KBM-7 (cell line): ENCODE results near the gene STK35.
"Not testable (repeated sequence)": the region's sequence is repeated elsewhere in the genome, so short reads cannot be mapped to it uniquely, and the experiment has no call there.

Source experiments
- DNase-seq: peaks from one replicate; pipeline ENCODE4 v3.0.0-alpha.2; 2015
- in situ Hi-C: fragments of 300-500 bp; cut with MboI; formaldehyde crosslinking; loops from 2 replicates; pipeline ENCODE4 v1.14.3; 2020; ENCODE audit warnings: low sequenced_read_pairs, low pct_unique_long_range_greater_than_20kb, mixed read lengths

Gene STK35

GRCh38 chr20:2150660-2151059, 49.0 kb downstream of the STK35 start:
- DNase-seq, result no peak
- in situ Hi-C loops, result no loop called here

GRCh38 chr20:2151858-2152281, 50.2 kb downstream of the STK35 start:
- no peak for DNase-seq
- in situ Hi-C loops, result no loop called here

GRCh38 chr20:2152317-2152716, 50.7 kb downstream of the STK35 start:
- in situ Hi-C loops, result no loop called here
- no peak for DNase-seq

GRCh38 chr20:2153326-2153725, 51.7 kb downstream of the STK35 start:
- in situ Hi-C loops, result no loop called here
- DNase-seq, result no peak

GRCh38 chr20:2156224-2156623, 54.6 kb downstream of the STK35 start:
- no peak for DNase-seq
- in situ Hi-C loops, result no loop called here

GRCh38 chr20:2156666-2157624, 55.3 kb downstream of the STK35 start:
- DNase-seq, result no peak
- in situ Hi-C loops, result no loop called here

- no peak for DNase-seq
- in situ Hi-C loops, result no loop called here
These were observed 60.6 kb downstream of the STK35 start for GRCh38 chr20:2162125-2162822.

GRCh38 chr20:2162823-2163166, 61.2 kb downstream of the STK35 start:
- no peak for DNase-seq
- in situ Hi-C loops, result no loop called here

GRCh38 chr20:2163312-2163711, 61.7 kb downstream of the STK35 start:
- in situ Hi-C loops, result no loop called here
- no peak for DNase-seq

- DNase-seq, result no peak
- in situ Hi-C loops, result no loop called here
These were observed 62.1 kb downstream of the STK35 start for GRCh38 chr20:2163757-2164156.

- no peak for DNase-seq
- in situ Hi-C loops, result no loop called here
These were observed 62.8 kb downstream of the STK35 start for GRCh38 chr20:2164421-2164820.

- DNase-seq, result no peak
- in situ Hi-C loops, result no loop called here
These were observed 63.3 kb downstream of the STK35 start for GRCh38 chr20:2164966-2165365.

- no peak for DNase-seq
- in situ Hi-C loops, result no loop called here
These were observed 64.2 kb downstream of the STK35 start for GRCh38 chr20:2165871-2166270.

GRCh38 chr20:2167112-2167511, 65.5 kb downstream of the STK35 start:
- in situ Hi-C loops, result no loop called here
- no peak for DNase-seq

- in situ Hi-C loops, result no loop called here
- DNase-seq, result no peak
These were observed 67.3 kb downstream of the STK35 start for GRCh38 chr20:2168946-2169345.

- in situ Hi-C loops, result no loop called here
- no peak for DNase-seq
These were observed 67.9 kb downstream of the STK35 start for GRCh38 chr20:2169456-2170088.

GRCh38 chr20:2170404-2170803, 68.8 kb downstream of the STK35 start:
- in situ Hi-C loops, result no loop called here

GRCh38 chr20:2171266-2171790, 69.7 kb downstream of the STK35 start:
- in situ Hi-C loops, result no loop called here

More at GRCh38 chr20:2170404-2170803, 68.8 kb downstream of the STK35 start:
- no peak for DNase-seq

GRCh38 chr20:2171840-2172239, 70.2 kb downstream of the STK35 start:
- in situ Hi-C loops, DNase-seq: not testable (repeated sequence)

More at GRCh38 chr20:2171266-2171790, 69.7 kb downstream of the STK35 start:
- no peak for DNase-seq
